Limb (tissue), 2 donors: ENCODE measurements around the gene SH3BP5.

ENCODE experiments used
- DNase-seq, 2 donors: peaks; one replicate each; pipeline ENCODE4 v3.0.0-alpha.2; 2016; ENCODE audit errors: extremely low spot score in 2 of 2

The SH3BP5 gene

GRCh38 chr3:15325228-15325627, 7.2 kb downstream of the SH3BP5 start:
- DNase-seq = no peak

GRCh38 chr3:15324379-15324808, 8.0 kb downstream of the SH3BP5 start:
- DNase-seq = no peak

- no peak for DNase-seq
These were observed 9.3 kb downstream of the SH3BP5 start for GRCh38 chr3:15323063-15323462.

GRCh38 chr3:15321349-15321748, 11.0 kb downstream of the SH3BP5 start:
- DNase-seq = no peak

- DNase-seq = no peak
These were observed 12.8 kb downstream of the SH3BP5 start for GRCh38 chr3:15319575-15319974.

- no peak for DNase-seq
These were observed 13.2 kb downstream of the SH3BP5 start for GRCh38 chr3:15319136-15319535.

- no peak for DNase-seq
These were observed 13.7 kb downstream of the SH3BP5 start for GRCh38 chr3:15318661-15319060.

- no peak for DNase-seq
These were observed 15.4 kb downstream of the SH3BP5 start for GRCh38 chr3:15316998-15317435.

- no peak for DNase-seq
These were observed 17.4 kb downstream of the SH3BP5 start for GRCh38 chr3:15315003-15315402.

GRCh38 chr3:15314276-15314675, 18.1 kb downstream of the SH3BP5 start:
- no peak for DNase-seq

- no peak for DNase-seq
These were observed 18.9 kb downstream of the SH3BP5 start for GRCh38 chr3:15313461-15313860.

- DNase-seq = no peak
These were observed 19.8 kb downstream of the SH3BP5 start for GRCh38 chr3:15312550-15312949.

GRCh38 chr3:15310491-15311370, 21.7 kb downstream of the SH3BP5 start:
- DNase-seq = no peak

- no peak for DNase-seq
These were observed 22.6 kb downstream of the SH3BP5 start for GRCh38 chr3:15309662-15310335.

GRCh38 chr3:15307580-15307979, 24.8 kb downstream of the SH3BP5 start:
- DNase-seq = no peak

GRCh38 chr3:15306979-15307359, 25.4 kb downstream of the SH3BP5 start:
- DNase-seq = no peak

GRCh38 chr3:15305359-15305844, 27.0 kb downstream of the SH3BP5 start:
- no peak for DNase-seq

- no peak for DNase-seq
These were observed 28.7 kb downstream of the SH3BP5 start for GRCh38 chr3:15303728-15304127.

GRCh38 chr3:15303216-15303615, 29.2 kb downstream of the SH3BP5 start:
- no peak for DNase-seq

- no peak for DNase-seq
These were observed 30.6 kb downstream of the SH3BP5 start for GRCh38 chr3:15301761-15302160.

- no peak for DNase-seq
These were observed 31.9 kb downstream of the SH3BP5 start for GRCh38 chr3:15300323-15301078.

GRCh38 chr3:15299036-15299435, 33.4 kb downstream of the SH3BP5 start:
- no peak for DNase-seq
